Stimulated activated CD8-positive, alpha-beta memory T cell treated with anti-CD3 and anti-CD28 coated beads, Interleukin-4, amount 100 ng/mL, for 24 hours (primary cell): ENCODE measurements around the gene UGT1A8.

Experiments used
- DNase-seq: peaks from one replicate; pipeline ENCODE4 v3.0.0-alpha.2; 2020; ENCODE audit warnings: low read depth

The UGT1A8 gene

DNA sequence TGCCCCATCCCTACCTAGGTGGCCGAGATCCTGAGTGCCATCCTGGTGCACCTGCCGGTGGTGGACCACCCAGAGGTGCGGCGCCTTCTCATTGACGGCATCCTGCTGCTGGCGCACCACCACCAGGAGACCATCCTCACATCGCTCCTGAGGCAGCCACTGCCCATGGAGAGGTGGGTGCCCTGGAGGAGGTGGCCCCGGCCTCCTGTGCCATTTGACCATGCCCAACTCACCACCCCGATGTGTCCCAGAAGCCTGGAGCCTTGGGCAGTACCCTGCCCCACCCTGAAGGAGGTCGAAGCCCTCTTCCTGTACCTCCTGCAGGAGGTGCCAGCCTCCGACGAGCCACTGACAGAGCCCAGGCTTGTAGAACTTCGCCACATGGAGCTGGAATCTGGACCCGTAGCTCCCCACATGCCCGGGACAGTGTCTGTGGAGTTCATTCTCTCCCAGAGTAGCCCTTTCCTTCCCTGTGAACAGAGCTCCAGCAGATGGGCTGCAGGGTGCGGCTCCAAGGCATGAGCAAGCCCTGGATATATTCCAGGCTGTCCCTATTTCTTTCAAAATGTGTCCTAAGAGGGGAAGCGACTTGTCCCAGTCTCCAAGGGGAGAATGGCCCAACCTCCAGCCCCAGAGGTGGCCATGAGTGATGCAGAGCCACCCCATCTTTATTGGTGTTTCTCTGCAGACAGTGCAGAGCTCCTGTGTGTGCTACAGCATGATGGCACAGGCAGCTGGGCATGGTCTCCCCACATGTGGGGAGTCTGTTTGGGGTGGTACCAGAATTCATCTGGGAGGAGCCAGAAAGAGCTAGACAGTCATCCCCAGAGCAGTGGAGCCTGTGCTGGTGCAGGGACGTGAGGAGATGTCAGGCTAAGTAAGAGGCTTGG, 202.7 kb downstream of the UGT1A8 start:
- DNase-seq = no peak

DNA sequence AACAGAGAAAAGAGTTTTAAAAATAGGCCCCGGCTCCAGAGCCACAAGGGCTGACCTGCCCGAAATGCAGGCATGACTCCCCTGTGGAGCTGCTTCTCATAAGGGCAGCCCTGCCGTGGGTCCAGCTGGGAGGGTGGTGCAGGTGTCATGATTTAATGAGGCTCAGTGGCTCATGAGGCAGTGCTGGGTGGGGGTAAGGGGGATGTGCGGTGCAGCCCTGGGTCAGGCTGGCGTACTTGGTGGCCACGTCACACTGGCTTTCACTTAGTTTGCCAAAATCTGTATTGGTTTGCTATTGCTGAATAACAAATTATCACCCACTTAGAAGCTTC, 203.3 kb downstream of the UGT1A8 start:
- DNase-seq = no peak

DNA sequence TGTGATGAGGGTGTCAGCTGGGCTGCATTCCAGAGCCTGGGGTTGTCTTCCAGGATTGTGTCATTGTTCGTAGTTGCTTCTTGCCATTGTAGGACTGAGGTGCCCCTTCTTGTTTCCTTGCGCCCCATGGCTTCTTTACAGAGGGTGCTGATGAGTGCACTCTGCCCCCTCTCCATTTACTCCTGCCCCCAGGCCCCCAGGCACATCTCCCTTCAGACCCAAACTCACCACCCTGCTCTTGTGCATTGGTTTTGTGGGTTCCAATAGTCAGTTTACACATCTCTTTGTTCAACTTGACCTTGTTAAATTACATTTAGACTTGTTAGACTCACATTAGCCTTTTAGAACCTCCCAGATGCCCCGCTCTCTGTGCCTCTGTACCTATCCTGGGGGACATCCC, 203.8 kb downstream of the UGT1A8 start:
- no peak for DNase-seq

DNA sequence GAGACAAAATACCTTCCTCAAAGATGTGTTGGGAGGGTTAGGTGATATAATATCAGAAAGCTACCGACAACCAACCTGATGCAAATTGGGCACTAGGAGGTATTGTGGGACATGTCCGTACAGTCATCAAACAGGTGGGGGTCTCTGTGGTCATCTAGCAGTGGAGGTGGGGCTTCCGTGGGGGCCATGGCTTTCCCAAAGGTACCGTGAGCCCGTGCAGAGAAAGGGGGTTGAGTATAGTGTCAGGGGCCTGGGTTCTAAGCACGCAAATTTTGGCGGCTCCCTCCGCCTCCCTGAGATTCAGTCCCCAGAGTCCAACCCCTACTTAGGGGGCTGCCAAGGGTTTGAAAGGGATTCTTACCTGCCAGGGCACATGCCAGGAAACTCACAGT, 204.3 kb downstream of the UGT1A8 start:
- no peak for DNase-seq

DNA sequence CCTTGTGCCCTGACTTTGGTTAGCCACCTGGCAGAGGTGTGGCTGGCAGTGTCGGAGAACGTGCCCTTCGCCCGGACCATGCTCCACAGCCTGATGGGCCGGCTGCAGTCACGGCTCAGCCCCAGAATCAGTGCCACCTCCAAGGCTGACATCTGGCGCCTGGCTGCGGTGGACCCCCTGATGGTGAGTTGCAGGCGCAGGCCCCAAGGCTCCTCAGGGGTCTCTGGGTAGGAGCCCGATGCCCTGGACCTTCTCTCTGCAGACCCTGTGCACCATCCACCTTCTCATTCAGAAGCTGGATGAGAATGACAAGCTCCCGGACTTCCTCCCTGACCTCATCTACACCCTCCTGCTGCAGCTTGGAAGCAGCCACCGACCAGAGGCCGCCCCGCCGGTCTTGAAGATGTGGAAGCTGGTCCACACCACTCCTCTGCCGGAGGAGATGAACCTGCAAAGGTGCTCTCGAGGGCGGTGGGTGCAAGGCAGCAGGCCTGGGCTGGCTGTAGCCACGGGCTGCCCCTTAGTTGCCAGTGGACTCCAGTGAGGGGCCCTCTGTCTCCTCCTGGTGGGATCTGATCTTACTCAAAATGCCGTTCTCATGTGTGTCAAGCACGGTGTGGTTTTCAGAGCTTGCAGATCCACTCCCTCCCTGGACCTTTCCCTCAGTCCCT, 204.8 kb downstream of the UGT1A8 start:
- DNase-seq = no peak
